ENCODE measurements around the gene ZBED4.

DNA sequence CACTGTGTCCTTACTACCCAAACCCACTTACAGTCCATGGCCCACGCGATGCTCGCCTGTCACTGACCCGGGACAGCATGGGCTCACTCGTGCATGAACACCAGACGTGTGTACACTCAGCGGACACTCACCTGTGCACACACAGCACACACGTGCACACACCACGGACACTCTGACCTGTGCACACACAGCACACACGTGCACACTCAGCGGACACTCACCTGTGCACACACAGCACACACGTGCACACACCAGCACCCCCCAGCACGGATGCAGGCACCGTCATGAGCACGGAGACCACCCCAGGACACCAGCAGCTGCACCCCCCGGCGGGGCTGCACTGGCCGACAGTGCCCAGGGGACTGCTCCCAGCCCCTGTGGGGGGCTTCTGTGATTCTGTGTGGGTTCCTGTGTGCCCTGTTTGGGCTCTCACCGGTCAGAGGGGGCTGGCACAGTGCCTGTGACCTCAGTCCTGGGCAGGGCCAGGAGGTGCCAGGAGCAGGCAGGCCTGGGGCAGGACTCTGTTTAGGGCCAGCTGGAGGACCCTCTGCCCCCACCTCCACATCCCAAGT is 85.0 kb downstream of the ZBED4 start:
- no peak for TF ChIP-seq POLR2A (IDR thresholded peaks at IDR 0.05)
- TF ChIP-seq, protein P1, sequence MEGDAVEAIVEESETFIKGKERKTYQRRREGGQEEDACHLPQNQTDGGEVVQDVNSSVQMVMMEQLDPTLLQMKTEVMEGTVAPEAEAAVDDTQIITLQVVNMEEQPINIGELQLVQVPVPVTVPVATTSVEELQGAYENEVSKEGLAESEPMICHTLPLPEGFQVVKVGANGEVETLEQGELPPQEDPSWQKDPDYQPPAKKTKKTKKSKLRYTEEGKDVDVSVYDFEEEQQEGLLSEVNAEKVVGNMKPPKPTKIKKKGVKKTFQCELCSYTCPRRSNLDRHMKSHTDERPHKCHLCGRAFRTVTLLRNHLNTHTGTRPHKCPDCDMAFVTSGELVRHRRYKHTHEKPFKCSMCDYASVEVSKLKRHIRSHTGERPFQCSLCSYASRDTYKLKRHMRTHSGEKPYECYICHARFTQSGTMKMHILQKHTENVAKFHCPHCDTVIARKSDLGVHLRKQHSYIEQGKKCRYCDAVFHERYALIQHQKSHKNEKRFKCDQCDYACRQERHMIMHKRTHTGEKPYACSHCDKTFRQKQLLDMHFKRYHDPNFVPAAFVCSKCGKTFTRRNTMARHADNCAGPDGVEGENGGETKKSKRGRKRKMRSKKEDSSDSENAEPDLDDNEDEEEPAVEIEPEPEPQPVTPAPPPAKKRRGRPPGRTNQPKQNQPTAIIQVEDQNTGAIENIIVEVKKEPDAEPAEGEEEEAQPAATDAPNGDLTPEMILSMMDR (IDR thresholded peaks at IDR 0.05 in 8 of 11, conservative IDR thresholded peaks at IDR 0.05 in 3 of 11): no peak

Measured in spleen (tissue), 7 donors.